Measurements from ENCODE around the gene GRXCR2. TPM values are rescaled to one million over a fixed set of nuclear protein-coding genes. Genes with fewer than 3 reads are reported as not detected.

The GRXCR2 gene
- polyA plus RNA-seq, 1 donor from 2014 or later = not detected

DNA sequence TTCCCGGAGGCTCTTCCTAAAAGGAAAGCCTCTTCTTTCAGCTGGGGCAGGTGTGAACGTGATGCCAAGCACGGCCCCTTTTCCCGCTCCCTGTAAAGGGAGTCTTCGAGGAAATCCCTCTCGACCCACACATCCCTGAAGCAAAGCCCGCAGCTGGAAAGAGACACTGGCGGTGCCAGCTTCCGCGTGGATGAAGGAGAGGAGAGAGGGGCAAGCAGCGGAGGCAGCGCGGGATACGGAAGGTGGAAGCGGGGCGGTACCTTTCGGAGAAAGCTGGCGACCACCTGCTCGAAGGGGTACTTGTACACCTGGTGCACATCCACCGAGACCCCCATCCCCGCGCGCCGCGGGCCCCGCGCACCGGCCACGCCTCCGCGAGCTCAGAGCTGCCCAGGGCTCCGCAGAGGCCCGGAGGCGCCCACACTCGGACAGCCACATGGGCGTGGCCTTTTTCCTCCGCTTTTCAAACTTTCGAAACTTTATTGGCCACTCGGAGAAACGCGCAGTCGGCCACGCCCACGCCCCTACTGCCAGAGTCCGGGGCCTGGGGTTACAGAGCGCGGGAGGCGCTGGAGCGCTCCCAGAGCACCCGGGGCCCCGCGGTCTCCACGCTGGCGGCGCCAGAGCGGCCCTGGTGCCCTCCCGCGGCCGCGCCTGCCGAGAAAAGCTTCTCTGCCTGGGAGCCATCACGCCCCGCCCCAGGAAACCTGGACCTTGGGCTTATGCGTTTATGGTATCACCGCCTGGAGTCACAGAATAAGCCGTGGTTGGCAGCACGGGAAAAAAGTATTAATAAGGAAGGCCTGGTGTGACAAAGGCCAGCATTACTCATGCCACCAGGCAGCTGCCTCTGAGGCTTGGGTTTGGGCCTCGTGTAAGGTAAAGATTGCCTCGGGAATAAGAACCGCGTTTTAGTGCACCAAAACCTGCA lies 37.6 kb downstream of the GRXCR2 start, which contains the start of gene PRELID2:
Gene PRELID2 (minus strand): TSS at position 426 of the 931 bp plus-strand sequence. CDS start 91 bp downstream, at position 335.
- TF ChIP-seq EP300 (conservative IDR thresholded peaks at IDR 0.05; ENCODE audit: poor library complexity, severe bottlenecking) (no peak), TAF1 (IDR thresholded peaks at IDR 0.05; ENCODE audit: low read depth) (no peak), EZH2 (IDR thresholded peaks at IDR 0.05; ENCODE audit: borderline replicate concordance, insufficient read depth, low read length, poor library complexity, severe bottlenecking) (no peak), MXI1 (conservative IDR thresholded peaks at IDR 0.05; ENCODE audit: poor library complexity, severe bottlenecking) (no peak), SMC3 (conservative IDR thresholded peaks at IDR 0.05; ENCODE audit: poor library complexity) (no peak), RAD21 (conservative IDR thresholded peaks at IDR 0.05) (no peak), POLR2AphosphoS5 (IDR thresholded peaks at IDR 0.05) (no peak)
- TF ChIP-seq, protein P1, sequence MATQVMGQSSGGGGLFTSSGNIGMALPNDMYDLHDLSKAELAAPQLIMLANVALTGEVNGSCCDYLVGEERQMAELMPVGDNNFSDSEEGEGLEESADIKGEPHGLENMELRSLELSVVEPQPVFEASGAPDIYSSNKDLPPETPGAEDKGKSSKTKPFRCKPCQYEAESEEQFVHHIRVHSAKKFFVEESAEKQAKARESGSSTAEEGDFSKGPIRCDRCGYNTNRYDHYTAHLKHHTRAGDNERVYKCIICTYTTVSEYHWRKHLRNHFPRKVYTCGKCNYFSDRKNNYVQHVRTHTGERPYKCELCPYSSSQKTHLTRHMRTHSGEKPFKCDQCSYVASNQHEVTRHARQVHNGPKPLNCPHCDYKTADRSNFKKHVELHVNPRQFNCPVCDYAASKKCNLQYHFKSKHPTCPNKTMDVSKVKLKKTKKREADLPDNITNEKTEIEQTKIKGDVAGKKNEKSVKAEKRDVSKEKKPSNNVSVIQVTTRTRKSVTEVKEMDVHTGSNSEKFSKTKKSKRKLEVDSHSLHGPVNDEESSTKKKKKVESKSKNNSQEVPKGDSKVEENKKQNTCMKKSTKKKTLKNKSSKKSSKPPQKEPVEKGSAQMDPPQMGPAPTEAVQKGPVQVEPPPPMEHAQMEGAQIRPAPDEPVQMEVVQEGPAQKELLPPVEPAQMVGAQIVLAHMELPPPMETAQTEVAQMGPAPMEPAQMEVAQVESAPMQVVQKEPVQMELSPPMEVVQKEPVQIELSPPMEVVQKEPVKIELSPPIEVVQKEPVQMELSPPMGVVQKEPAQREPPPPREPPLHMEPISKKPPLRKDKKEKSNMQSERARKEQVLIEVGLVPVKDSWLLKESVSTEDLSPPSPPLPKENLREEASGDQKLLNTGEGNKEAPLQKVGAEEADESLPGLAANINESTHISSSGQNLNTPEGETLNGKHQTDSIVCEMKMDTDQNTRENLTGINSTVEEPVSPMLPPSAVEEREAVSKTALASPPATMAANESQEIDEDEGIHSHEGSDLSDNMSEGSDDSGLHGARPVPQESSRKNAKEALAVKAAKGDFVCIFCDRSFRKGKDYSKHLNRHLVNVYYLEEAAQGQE (IDR thresholded peaks at IDR 0.05; ENCODE audit: borderline replicate concordance) = no peak
- TF ChIP-seq, protein P2, sequence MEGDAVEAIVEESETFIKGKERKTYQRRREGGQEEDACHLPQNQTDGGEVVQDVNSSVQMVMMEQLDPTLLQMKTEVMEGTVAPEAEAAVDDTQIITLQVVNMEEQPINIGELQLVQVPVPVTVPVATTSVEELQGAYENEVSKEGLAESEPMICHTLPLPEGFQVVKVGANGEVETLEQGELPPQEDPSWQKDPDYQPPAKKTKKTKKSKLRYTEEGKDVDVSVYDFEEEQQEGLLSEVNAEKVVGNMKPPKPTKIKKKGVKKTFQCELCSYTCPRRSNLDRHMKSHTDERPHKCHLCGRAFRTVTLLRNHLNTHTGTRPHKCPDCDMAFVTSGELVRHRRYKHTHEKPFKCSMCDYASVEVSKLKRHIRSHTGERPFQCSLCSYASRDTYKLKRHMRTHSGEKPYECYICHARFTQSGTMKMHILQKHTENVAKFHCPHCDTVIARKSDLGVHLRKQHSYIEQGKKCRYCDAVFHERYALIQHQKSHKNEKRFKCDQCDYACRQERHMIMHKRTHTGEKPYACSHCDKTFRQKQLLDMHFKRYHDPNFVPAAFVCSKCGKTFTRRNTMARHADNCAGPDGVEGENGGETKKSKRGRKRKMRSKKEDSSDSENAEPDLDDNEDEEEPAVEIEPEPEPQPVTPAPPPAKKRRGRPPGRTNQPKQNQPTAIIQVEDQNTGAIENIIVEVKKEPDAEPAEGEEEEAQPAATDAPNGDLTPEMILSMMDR (IDR thresholded peaks at IDR 0.05; ENCODE audit: poor library complexity, severe bottlenecking) = no peak
- H3K9ac ChIP-seq (ENCODE audit: low read length) = no peak within 1 kb of the TSS
- no peaks in the 10 kb centered on the region for H3K9me2 ChIP-seq (ENCODE audit: insufficient read depth, low read length)
- H3K27ac ChIP-seq (ENCODE audit: low read length) = no peak within 1 kb of the TSS
- H2AFZ ChIP-seq (ENCODE audit: low read depth, low read length) = no peak within 1 kb of the TSS
- peaks cover 14% of the 10 kb centered on the region for H3K27me3 ChIP-seq (ENCODE audit: insufficient read depth, low read depth, low read length)
- H3K4me3 ChIP-seq (ENCODE audit: low read length) = peak within 1 kb of the TSS; percentile 62
- H3K4me2 ChIP-seq (ENCODE audit: low read length) = no peak within 1 kb of the TSS
- no peaks in the 10 kb centered on the region for H3K9me3 ChIP-seq (ENCODE audit: low read length)
- H4K20me1 ChIP-seq (ENCODE audit: insufficient read depth) = no peaks in the 10 kb centered on the region
- H3K79me2 ChIP-seq (replicated peaks; ENCODE audit: insufficient read depth, low read length) = no peaks in the 10 kb centered on the region
- H3K36me3 ChIP-seq (ENCODE audit: insufficient read depth, low read length) = no peaks in the 10 kb centered on the region
- no peaks in the 10 kb centered on the region for H3F3A ChIP-seq (ENCODE audit: insufficient read depth, low read length, poor library complexity, severe bottlenecking)

DNA sequence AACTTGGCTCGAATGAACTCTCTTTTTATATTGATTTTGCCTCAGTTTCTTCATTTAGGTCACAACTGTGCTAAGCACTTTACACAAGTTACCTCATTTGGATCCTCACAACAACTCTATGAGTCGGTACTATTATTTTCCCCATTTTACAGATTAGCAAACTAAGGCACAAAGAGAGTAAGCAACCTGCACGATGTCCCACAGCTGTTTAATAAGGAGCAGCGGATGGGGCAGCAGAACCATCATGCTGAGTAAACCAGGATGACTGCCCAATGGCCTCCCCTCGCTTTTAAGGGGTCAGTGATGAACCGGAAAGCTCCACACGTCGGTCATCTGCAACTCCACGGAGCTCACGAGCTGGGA lies 38.3 kb downstream of the GRXCR2 start:
- Histone ChIP-seq H3K27ac (ENCODE audit: low read length) (no peak overlapping the region), H3K9me3 (ENCODE audit: low read length) (no peaks in the 10 kb centered on the region), H3K4me3 (ENCODE audit: low read length) (peak overlapping the region; percentile 62), H3K79me2 (replicated peaks; ENCODE audit: insufficient read depth, low read length) (no peaks in the 10 kb centered on the region), H4K20me1 (ENCODE audit: insufficient read depth) (no peaks in the 10 kb centered on the region), H3K9me2 (ENCODE audit: insufficient read depth, low read length) (no peaks in the 10 kb centered on the region), H3F3A (ENCODE audit: insufficient read depth, low read length, poor library complexity, severe bottlenecking) (no peaks in the 10 kb centered on the region), H3K36me3 (ENCODE audit: insufficient read depth, low read length) (no peaks in the 10 kb centered on the region), H2AFZ (ENCODE audit: low read depth, low read length) (no peak overlapping the region), H3K9ac (ENCODE audit: low read length) (no peak overlapping the region), H3K27me3 (ENCODE audit: insufficient read depth, low read depth, low read length) (peaks cover 14% of the 10 kb centered on the region), H3K4me2 (ENCODE audit: low read length) (no peak overlapping the region)
- TF ChIP-seq SMC3 (conservative IDR thresholded peaks at IDR 0.05; ENCODE audit: poor library complexity) (no peak), MXI1 (conservative IDR thresholded peaks at IDR 0.05; ENCODE audit: poor library complexity, severe bottlenecking) (no peak), POLR2AphosphoS5 (IDR thresholded peaks at IDR 0.05) (no peak), RAD21 (conservative IDR thresholded peaks at IDR 0.05) (no peak), EZH2 (IDR thresholded peaks at IDR 0.05; ENCODE audit: borderline replicate concordance, insufficient read depth, low read length, poor library complexity, severe bottlenecking) (no peak), EP300 (conservative IDR thresholded peaks at IDR 0.05; ENCODE audit: poor library complexity, severe bottlenecking) (no peak), TAF1 (IDR thresholded peaks at IDR 0.05; ENCODE audit: low read depth) (no peak)
- TF ChIP-seq, protein P2 (IDR thresholded peaks at IDR 0.05; ENCODE audit: poor library complexity, severe bottlenecking) = no peak
- TF ChIP-seq, protein P1 (IDR thresholded peaks at IDR 0.05; ENCODE audit: borderline replicate concordance) = no peak

All from neural cell (in vitro differentiated cells).